Measurements from ENCODE around the gene JAM3.

JAM3 gene

GRCh38 chr11:134068829-134069425, at the start of gene JAM3:
TSS of gene JAM3 (plus strand) at chr11:134069072. CDS start at chr11:134069084, 12 bp downstream.
- DNase-seq: peak; percentile 96

DNA sequence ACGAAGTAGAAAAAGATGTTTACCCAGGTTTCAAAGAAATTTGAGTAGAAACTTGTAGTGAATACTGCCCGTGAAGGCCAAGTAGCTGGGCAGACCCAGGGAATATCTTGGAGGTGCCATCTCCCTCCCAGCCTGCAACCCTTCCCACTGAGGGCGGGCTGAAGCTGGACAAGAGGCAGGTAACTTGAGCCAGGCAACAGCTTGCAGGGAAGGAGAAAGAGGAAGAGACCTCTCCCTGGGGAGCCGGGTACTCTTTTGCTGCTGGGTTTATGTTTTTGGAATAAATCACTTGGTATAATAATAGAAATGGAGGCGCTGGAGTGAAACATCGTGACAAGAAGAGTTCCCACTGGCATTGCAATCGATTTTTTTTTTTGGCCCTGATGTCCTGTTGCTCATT, 49.4 kb upstream of the JAM3 start:
- DNase-seq: no peak

DNA sequence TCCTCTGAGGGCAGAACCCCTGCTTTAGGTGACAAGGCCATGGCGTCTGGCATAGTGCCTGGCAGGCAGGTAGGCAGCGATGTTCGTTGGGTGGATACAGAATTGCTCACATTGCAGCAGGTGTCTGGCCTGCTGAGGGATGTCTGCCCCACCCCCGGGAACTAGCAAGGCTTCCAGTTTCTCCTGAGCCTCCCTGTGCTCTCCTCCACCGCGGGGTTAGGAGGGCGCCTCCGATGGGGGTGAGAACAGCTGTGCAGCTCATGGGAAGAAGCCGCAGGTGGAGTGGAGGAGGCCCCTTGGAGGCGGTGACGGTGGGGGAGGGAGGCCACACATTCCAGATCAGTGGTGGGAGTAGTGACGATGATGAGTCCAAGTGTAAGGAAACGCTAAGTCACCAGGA, 48.3 kb upstream of the JAM3 start:
- DNase-seq: no peak

GRCh38 chr11:134021326-134021725, 47.5 kb upstream of the JAM3 start:
- no peak for DNase-seq

GRCh38 chr11:134022748-134023147, 46.1 kb upstream of the JAM3 start:
- DNase-seq: no peak

GRCh38 chr11:134024420-134025081, 44.3 kb upstream of the JAM3 start:
- DNase-seq: peak; percentile 78

DNA sequence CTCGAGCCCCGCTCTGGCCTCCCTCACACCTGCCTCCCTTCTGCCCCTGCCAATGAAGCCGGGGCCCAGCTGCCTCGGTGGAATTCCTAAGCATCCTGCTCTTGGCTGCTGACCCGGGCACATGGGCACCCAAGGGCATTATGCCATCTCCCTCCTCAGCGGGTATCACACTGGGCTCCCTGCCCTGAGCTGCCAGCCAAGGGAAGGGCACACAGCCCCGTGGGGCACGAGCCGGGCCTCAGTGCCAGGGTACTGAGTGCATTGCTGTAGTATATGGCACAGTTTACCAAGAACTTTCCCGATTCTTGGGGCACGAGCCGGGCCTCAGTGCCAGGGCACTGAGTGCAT, 43.8 kb upstream of the JAM3 start:
- no peak for DNase-seq

- DNase-seq: no peak
Observed at GRCh38 chr11:134026655-134027343, 42.1 kb upstream of the JAM3 start.

- no peak for DNase-seq
Observed at GRCh38 chr11:134027671-134028070, 41.2 kb upstream of the JAM3 start.

DNA sequence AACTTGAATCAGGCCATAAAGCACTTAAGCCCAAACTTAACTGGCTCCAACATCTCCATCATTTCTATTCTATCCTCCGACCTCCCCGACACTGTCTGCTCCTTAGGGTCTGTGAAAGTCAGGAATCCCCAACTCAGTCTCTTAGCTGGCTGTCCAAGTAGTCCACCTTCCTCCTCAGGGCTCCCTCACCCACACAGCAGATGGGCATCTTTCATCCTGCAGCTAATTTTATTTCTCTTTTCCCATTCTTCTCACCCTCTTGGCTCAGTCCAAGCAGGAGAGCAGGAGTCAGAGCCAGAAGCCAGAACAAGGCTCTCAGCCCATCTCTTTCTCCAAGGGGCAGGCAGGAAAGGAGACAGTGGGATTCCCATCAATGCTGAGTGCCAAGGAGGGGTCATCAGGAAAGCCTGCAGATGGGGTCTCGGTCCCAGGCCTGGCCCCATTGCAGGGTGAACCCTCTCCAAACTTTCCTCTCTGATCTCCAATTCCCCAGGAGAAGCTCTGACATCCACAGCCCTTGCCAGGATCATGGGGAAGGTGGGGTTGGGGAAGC, 40.4 kb upstream of the JAM3 start:
- DNase-seq: no peak

GRCh38 chr11:134030853-134031252, 38.0 kb upstream of the JAM3 start:
- DNase-seq: no peak

DNA sequence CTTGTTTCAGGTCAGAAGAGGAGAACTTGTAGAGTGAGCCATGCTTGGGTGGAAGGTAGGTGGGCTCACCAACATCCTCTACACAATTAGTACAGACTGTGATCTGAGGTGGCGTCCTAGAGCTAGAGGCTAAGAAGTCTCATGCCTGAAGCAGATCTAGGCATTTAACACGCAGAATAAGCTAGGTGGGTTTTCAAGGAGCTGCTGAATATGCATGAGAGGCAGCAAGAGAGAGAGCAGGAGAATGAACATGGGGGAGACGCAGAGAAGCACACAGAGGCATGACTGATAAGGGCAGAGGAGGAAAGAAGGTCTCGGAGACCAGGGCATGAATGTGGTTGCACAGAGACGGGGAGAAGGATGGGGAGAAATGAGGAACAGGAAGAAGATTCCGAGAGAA, 36.8 kb upstream of the JAM3 start:
- DNase-seq: no peak

GRCh38 chr11:134032501-134033091, 36.3 kb upstream of the JAM3 start:
- DNase-seq: no peak

GRCh38 chr11:134033276-134033675, 35.6 kb upstream of the JAM3 start:
- no peak for DNase-seq

GRCh38 chr11:134033696-134034491, 35.0 kb upstream of the JAM3 start:
- peak; percentile 68 for DNase-seq

GRCh38 chr11:134034496-134035381, 34.1 kb upstream of the JAM3 start:
- no peak for DNase-seq

DNA sequence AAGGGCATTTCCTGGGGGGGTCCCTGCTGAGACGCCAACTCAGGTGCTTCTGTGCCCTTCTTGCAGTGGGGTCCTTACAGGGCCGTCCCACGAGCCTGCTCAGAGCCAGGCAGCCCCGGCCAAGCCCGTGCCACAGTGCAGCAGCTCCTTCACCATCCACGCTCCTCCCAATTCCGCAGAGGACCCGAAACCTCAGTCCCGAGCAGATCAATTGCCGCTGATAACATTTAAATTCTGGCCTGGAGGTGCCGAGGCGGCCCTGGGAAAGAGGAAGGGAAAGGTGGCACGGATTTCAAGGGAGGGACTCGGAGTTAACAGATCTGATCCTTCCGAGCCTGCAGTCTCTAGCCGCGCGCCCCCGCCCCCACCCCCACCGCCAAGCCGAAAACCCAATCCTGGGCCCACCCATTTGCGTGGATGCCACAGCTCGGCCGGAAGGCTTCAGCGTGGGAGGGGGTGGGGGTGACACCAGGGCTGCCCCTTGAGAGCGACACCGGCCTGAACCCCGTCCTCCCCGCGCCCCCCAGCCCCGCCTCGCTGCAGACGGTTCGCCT, 32.3 kb upstream of the JAM3 start:
- DNase-seq: no peak

GRCh38 chr11:134037046-134037908, 31.6 kb upstream of the JAM3 start:
- DNase-seq: peak; percentile 46

DNA sequence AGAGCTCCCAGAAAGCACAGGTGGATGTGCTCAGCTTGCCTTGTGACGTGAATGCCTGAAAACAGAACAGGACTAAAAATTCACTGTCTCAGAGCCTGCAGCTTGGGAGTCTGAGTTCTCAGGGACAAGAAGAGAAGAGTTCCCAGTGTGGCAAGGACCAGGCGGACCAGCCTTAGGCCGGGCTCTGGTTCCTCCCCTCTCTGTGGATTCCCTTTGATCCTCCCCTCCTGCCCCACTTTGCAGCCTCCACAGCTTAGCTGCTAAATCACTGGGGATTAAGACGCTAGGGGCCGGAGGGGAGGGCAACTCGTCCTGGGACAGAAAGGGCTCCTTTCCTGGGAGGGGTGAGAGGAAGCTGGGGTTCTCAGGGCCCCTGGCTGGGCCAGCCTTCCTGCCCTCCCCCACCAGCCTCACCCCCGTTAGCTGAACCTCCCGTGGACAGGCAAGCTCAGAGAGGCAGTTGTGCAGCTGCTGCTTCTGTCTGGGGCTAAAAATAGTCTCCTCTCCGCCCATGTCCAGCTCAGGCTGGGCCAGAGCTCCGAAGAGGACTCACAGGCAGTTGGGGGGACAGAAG, 29.9 kb upstream of the JAM3 start:
- no peak for DNase-seq

All from stimulated activated CD4-positive, alpha-beta T cell treated with anti-CD3 and anti-CD28 coated beads, Interleukin-1b, Interleukin-23, amount 100 ng/mL, for 48 hours (primary cell).